ENCODE data around the gene MAP7.

Gene MAP7

GRCh38 chr6:136535880-136536650 lies 14.2 kb downstream of the MAP7 start:
- in situ Hi-C loops (cut with HindIII; ENCODE audit: low pct_ligation_motif_present, low pct_unique_long_range_greater_than_20kb, low sequenced_read_pairs), result no loop called here
- no peak for DNase-seq

GRCh38 chr6:136535017-136535765 lies 15.0 kb downstream of the MAP7 start:
- DNase-seq, result no peak

GRCh38 chr6:136534268-136534667 lies 16.0 kb downstream of the MAP7 start:
- in situ Hi-C loops (cut with HindIII; ENCODE audit: low pct_ligation_motif_present, low pct_unique_long_range_greater_than_20kb, low sequenced_read_pairs), result no loop called here

More at GRCh38 chr6:136535017-136535765, 15.0 kb downstream of the MAP7 start:
- in situ Hi-C loops (cut with HindIII; ENCODE audit: low pct_ligation_motif_present, low pct_unique_long_range_greater_than_20kb, low sequenced_read_pairs), result no loop called here

GRCh38 chr6:136533487-136533886 lies 16.7 kb downstream of the MAP7 start:
- no peak for DNase-seq
- in situ Hi-C loops (cut with HindIII; ENCODE audit: low pct_ligation_motif_present, low pct_unique_long_range_greater_than_20kb, low sequenced_read_pairs), result no loop called here

More at GRCh38 chr6:136534268-136534667, 16.0 kb downstream of the MAP7 start:
- no peak for DNase-seq

- DNase-seq, result no peak
- in situ Hi-C loops (cut with HindIII; ENCODE audit: low pct_ligation_motif_present, low pct_unique_long_range_greater_than_20kb, low sequenced_read_pairs), result no loop called here
These were observed 18.2 kb downstream of the MAP7 start for GRCh38 chr6:136532030-136532429.

- no peak for DNase-seq
- in situ Hi-C loops (cut with HindIII; ENCODE audit: low pct_ligation_motif_present, low pct_unique_long_range_greater_than_20kb, low sequenced_read_pairs), result no loop called here
These were observed 20.5 kb downstream of the MAP7 start for GRCh38 chr6:136529710-136530109.

GRCh38 chr6:136528477-136528876 lies 21.7 kb downstream of the MAP7 start:
- no peak for DNase-seq
- in situ Hi-C loops (cut with HindIII; ENCODE audit: low pct_ligation_motif_present, low pct_unique_long_range_greater_than_20kb, low sequenced_read_pairs), result no loop called here

- in situ Hi-C loops (cut with HindIII; ENCODE audit: low pct_ligation_motif_present, low pct_unique_long_range_greater_than_20kb, low sequenced_read_pairs), result no loop called here
- DNase-seq, result no peak
These were observed 22.4 kb downstream of the MAP7 start for GRCh38 chr6:136527831-136528230.

GRCh38 chr6:136526937-136527336 lies 23.3 kb downstream of the MAP7 start:
- DNase-seq, result no peak

GRCh38 chr6:136526196-136526930 lies 23.9 kb downstream of the MAP7 start:
- peak; percentile 73 for DNase-seq
- in situ Hi-C loops (cut with HindIII; ENCODE audit: low pct_ligation_motif_present, low pct_unique_long_range_greater_than_20kb, low sequenced_read_pairs), result no loop called here

More at GRCh38 chr6:136526937-136527336, 23.3 kb downstream of the MAP7 start:
- in situ Hi-C loops (cut with HindIII; ENCODE audit: low pct_ligation_motif_present, low pct_unique_long_range_greater_than_20kb, low sequenced_read_pairs), result no loop called here

- in situ Hi-C loops (cut with HindIII; ENCODE audit: low pct_ligation_motif_present, low pct_unique_long_range_greater_than_20kb, low sequenced_read_pairs), result no loop called here
These were observed 24.5 kb downstream of the MAP7 start for GRCh38 chr6:136525586-136526195.

GRCh38 chr6:136524936-136525413 lies 25.2 kb downstream of the MAP7 start:
- no peak for DNase-seq
- in situ Hi-C loops (cut with HindIII; ENCODE audit: low pct_ligation_motif_present, low pct_unique_long_range_greater_than_20kb, low sequenced_read_pairs), result no loop called here

More at GRCh38 chr6:136525586-136526195, 24.5 kb downstream of the MAP7 start:
- DNase-seq, result no peak

GRCh38 chr6:136524339-136524935 lies 25.8 kb downstream of the MAP7 start:
- DNase-seq, result no peak
- in situ Hi-C loops (cut with HindIII; ENCODE audit: low pct_ligation_motif_present, low pct_unique_long_range_greater_than_20kb, low sequenced_read_pairs), result no loop called here

GRCh38 chr6:136523196-136523595 lies 27.0 kb downstream of the MAP7 start:
- in situ Hi-C loops (cut with HindIII; ENCODE audit: low pct_ligation_motif_present, low pct_unique_long_range_greater_than_20kb, low sequenced_read_pairs), result no loop called here
- DNase-seq, result no peak

- no peak for DNase-seq
- in situ Hi-C loops (cut with HindIII; ENCODE audit: low pct_ligation_motif_present, low pct_unique_long_range_greater_than_20kb, low sequenced_read_pairs), result no loop called here
These were observed 27.6 kb downstream of the MAP7 start for GRCh38 chr6:136522636-136523035.

GRCh38 chr6:136521911-136522310 lies 28.3 kb downstream of the MAP7 start:
- in situ Hi-C loops (cut with HindIII; ENCODE audit: low pct_ligation_motif_present, low pct_unique_long_range_greater_than_20kb, low sequenced_read_pairs), result no loop called here
- no peak for DNase-seq

GRCh38 chr6:136521427-136521826 lies 28.8 kb downstream of the MAP7 start:
- DNase-seq, result no peak
- in situ Hi-C loops (cut with HindIII; ENCODE audit: low pct_ligation_motif_present, low pct_unique_long_range_greater_than_20kb, low sequenced_read_pairs), result no loop called here

GRCh38 chr6:136520517-136520916 lies 29.7 kb downstream of the MAP7 start:
- in situ Hi-C loops (cut with HindIII; ENCODE audit: low pct_ligation_motif_present, low pct_unique_long_range_greater_than_20kb, low sequenced_read_pairs), result no loop called here
- no peak for DNase-seq
